A673 (cell line): ENCODE data around the gene CHPF2. TPM values are rescaled to one million over a fixed set of nuclear protein-coding genes. Genes with fewer than 3 reads are reported as not detected.

ENCODE experiments used
- BruUV-seq: library from RNA; stranded (reverse); fragments of 400-500 nt; replicated peaks from 2 replicates; lab custom pipeline; 2021; lab: Mats Ljungman, UMichigan
- CTCF ChIA-PET: fragments of 300-600 bp; sonication (Branson Sonifier 250); formaldehyde crosslinking; loops from one replicate; lab custom pipeline; 2022; ENCODE audit warnings: antibody characterized with exemption; lab: Charles Lee
- POLR2A ChIA-PET: fragments of 300-600 bp; sonication (Branson Sonifier 250); formaldehyde crosslinking; loops from one replicate; lab custom pipeline; 2022; ENCODE audit warnings: antibody characterized with exemption; ENCODE audit not compliant: low non-redundant PET; lab: Charles Lee
- DNase-seq: peaks from one replicate; pipeline ENCODE4 v3.0.0-alpha.2; 2015; ENCODE audit warnings: low spot score
- H3K27ac ChIP-seq: fragments of 200-600 bp; sonication (generic); 2 replicates; pipeline ENCODE4 v1.5.1; 2016; ENCODE audit warnings: mixed run types, low read depth, mild to moderate bottlenecking, mixed read lengths, antibody characterized with exemption, low read length; ENCODE audit not compliant: poor library complexity, severe bottlenecking
- H3K27me3 ChIP-seq: fragments of 200-600 bp; sonication (generic); replicated peaks from 2 replicates; pipeline ENCODE4 v1.6.1; 2017; ENCODE audit warnings: mixed run types, low read depth, mild to moderate bottlenecking, mixed read lengths, antibody characterized with exemption, low read length; ENCODE audit not compliant: insufficient read depth, poor library complexity
- H3K36me3 ChIP-seq: fragments of 200-600 bp; sonication (generic); 2 replicates; pipeline ENCODE4 v1.6.1; 2016; ENCODE audit warnings: mixed run types, mild to moderate bottlenecking, mixed read lengths, antibody characterized with exemption, low read length; ENCODE audit not compliant: insufficient read depth, poor library complexity, severe bottlenecking
- H3K4me1 ChIP-seq: fragments of 200-600 bp; sonication (generic); 2 replicates; pipeline ENCODE4 v1.6.1; 2017; ENCODE audit warnings: mixed run types, mild to moderate bottlenecking, mixed read lengths, antibody characterized with exemption, low read length; ENCODE audit not compliant: insufficient read depth, poor library complexity, severe bottlenecking
- H3K4me3 ChIP-seq: fragments of 200-600 bp; sonication (generic); 2 replicates; pipeline ENCODE4 v1.5.1; 2016; ENCODE audit warnings: low read depth, mixed run types, mild to moderate bottlenecking, mixed read lengths, low read length; ENCODE audit not compliant: poor library complexity, severe bottlenecking
- H3K9me3 ChIP-seq: fragments of 200-600 bp; sonication (generic); 2 replicates; pipeline ENCODE4 v1.6.1; 2016; ENCODE audit warnings: mixed run types, low read depth, mild to moderate bottlenecking, mixed read lengths, antibody characterized with exemption, low read length; ENCODE audit not compliant: poor library complexity, severe bottlenecking
- EZH2 ChIP-seq: fragments of 200-600 bp; sonication (generic); IDR thresholded peaks from 2 replicates; pipeline ENCODE4 v1.6.1; 2017; ENCODE audit warnings: borderline replicate concordance, low read depth, mild to moderate bottlenecking, mixed read lengths, antibody characterized with exemption, low read length; ENCODE audit not compliant: poor library complexity, severe bottlenecking
- intact Hi-C: fragments of 100-400 bp; cut with micrococcal nuclease; formaldehyde crosslinking; loops from one replicate; pipeline ENCODE4 v1.10.0; 2022; ENCODE audit not compliant: unreplicated experiment
- total RNA-seq: library from RNA; stranded (reverse); gene quantifications from 2 replicates; pipeline ENCODE4 v1.2.3, GENCODE V29; 2021
- TF ChIP-seq, protein P1 (sequence below): fragments of 300-800, 200-600 bp; sonication (generic); conservative IDR thresholded peaks from 2 replicates; pipeline ENCODE4 v1.5.1; 2017; ENCODE audit warnings: low read depth, mild to moderate bottlenecking, antibody characterized with exemption, low read length, moderate library complexity, mixed read lengths

The CHPF2 gene
- total RNA-seq, 1 experiment from 2014 or later, result 27.1 TPM

DNA sequence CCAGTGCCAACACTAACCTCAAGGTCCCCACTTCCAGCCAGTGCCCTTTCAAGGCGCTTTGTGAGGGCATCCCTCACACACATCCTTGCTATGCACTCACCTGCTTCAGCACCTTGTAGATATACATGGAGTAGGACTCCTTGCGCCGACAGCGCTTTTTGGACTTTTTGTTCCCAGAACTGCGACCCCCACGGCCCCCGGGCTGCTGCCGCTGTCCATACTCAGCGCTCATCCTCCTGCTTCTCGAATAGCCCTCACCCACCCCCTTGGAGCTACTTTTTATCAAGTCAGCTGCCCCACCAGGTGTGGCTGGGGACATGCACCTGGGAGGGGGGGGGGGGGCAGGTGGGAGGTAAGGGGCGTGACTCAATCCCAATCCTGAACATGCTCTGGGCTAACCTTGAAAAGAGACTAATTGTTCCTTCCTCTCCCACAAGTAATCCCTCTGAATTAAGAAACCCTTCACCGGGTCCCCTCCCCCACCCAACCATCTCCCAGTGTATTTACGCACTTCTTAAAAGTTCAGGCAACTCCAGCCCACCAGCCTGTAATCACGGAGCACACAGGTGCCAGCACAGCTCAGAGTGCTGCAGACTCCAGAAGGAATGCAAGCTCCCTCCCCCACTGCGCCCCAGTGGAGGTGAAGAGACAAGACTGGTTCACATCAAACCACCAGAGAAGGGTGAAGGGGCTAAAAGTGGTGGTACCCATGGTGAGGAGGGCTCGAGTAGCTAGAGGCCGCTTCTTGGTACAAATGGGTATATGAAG is 22.0 kb upstream of the CHPF2 start, which contains the start of gene H2BK1:
Gene H2BK1 (minus strand): TSS at position 402 of the 768 bp plus-strand sequence. CDS start 170 bp downstream, at position 232.
- H3K9me3 ChIP-seq, result no peaks in the 10 kb centered on the region
- H3K27me3 ChIP-seq, result peaks cover 8% of the 10 kb centered on the region
- H3K4me3 ChIP-seq, result no peak within 1 kb of the TSS
- no peak within 1 kb of the TSS for H3K27ac ChIP-seq
- intact Hi-C loops, result no loop called here
- no TSS peak for BruUV-seq
- CTCF ChIA-PET, result no interaction called here
- no peaks in the 10 kb centered on the region for H3K4me1 ChIP-seq
- POLR2A ChIA-PET, result no interaction called here
- TF ChIP-seq, protein P1, sequence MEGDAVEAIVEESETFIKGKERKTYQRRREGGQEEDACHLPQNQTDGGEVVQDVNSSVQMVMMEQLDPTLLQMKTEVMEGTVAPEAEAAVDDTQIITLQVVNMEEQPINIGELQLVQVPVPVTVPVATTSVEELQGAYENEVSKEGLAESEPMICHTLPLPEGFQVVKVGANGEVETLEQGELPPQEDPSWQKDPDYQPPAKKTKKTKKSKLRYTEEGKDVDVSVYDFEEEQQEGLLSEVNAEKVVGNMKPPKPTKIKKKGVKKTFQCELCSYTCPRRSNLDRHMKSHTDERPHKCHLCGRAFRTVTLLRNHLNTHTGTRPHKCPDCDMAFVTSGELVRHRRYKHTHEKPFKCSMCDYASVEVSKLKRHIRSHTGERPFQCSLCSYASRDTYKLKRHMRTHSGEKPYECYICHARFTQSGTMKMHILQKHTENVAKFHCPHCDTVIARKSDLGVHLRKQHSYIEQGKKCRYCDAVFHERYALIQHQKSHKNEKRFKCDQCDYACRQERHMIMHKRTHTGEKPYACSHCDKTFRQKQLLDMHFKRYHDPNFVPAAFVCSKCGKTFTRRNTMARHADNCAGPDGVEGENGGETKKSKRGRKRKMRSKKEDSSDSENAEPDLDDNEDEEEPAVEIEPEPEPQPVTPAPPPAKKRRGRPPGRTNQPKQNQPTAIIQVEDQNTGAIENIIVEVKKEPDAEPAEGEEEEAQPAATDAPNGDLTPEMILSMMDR, result no peak
- TF ChIP-seq EZH2, result no peak
- no peak for DNase-seq
- peaks cover 27% of the 10 kb centered on the region for H3K36me3 ChIP-seq

DNA sequence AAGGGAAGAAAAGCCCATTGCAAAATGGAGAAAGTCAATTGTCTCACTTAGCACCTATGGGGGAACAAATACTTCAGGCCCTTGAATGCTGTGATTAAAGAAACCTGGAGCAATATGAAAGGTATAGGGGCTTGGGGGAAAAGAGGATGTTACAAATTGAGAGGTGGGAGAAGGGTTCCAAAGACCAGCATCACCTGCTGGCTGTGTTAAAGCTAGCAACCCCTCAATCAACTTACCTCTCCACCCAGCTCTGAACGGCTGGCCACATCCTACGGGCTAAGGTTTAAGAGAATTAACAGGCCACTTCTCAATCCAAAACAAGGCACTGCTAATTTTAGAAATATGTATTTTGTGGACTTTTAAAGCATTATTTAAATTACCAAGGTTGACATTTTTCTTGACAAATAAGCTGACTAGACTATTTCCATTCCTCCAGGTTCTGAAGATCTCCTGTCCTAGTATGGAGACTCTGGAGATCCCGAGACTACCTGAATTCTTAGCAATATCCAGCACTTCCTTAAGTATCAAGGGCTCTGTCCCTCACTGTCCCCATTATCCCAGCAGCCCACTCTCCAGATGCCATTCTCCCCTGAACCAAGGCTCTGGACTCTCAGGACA is 21.0 kb upstream of the CHPF2 start:
- Histone ChIP-seq H3K36me3 (peaks cover 37% of the 10 kb centered on the region), H3K4me3 (no peak overlapping the region), H3K27ac (no peak overlapping the region), H3K9me3 (no peaks in the 10 kb centered on the region), H3K27me3 (no peaks in the 10 kb centered on the region), H3K4me1 (no peaks in the 10 kb centered on the region)
- POLR2A ChIA-PET, result no interaction called here
- TF ChIP-seq, protein P1, result no peak
- TF ChIP-seq EZH2, result no peak
- BruUV-seq, result no TSS peak
- CTCF ChIA-PET, result no interaction called here
- no peak for DNase-seq
- intact Hi-C loops, result no loop called here

DNA sequence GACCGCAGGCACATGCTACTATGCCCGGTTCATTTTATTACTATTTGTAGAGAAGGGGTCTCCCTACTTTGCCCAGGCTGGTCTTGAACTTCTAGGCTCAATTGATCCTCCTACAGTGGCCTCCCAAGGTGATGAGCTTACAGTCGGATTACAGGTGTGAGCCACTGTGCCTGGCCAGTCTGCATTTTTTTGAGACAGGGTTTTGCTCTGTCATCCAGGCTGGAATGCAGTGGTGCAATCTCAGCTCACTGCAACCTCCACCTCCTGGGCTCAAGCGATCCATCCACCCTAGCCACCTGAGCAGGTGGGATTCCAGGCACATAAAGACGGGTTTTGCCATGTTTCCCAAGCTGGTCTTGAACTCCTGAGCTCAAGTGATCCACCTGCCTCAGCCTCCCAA is 19.7 kb upstream of the CHPF2 start:
- Histone ChIP-seq H3K27me3 (no peaks in the 10 kb centered on the region), H3K4me3 (no peak overlapping the region), H3K4me1 (no peaks in the 10 kb centered on the region), H3K9me3 (no peaks in the 10 kb centered on the region), H3K36me3 (peaks cover 46% of the 10 kb centered on the region), H3K27ac (no peak overlapping the region)
- BruUV-seq, result no TSS peak
- DNase-seq, result no peak
- intact Hi-C loops, result no loop called here
- POLR2A ChIA-PET, result no interaction called here
- TF ChIP-seq, protein P1, result no peak
- no peak for TF ChIP-seq EZH2
- CTCF ChIA-PET, result no interaction called here
